Testis (tissue), 2 donors: Measurements from ENCODE around the gene WIPF2.

ENCODE experiments used
- POLR2A ChIP-seq: fragments of 450-650 bp; IDR thresholded peaks from one replicate; pipeline ENCODE4 v1.6.1; 2017; ENCODE audit warnings: antibody characterized with exemption, mild to moderate bottlenecking, moderate library complexity
- TF ChIP-seq, protein P1 (sequence below), 3 experiments: fragments of 450-650 bp in 2 of 3; fragments of 200-600 bp in 1 of 3; sonication (generic) in 1 of 3; IDR thresholded peaks; one replicate each; pipeline ENCODE4 v1.5.1; 2016 to 2019; ENCODE audit warnings: antibody characterized with exemption in 3 of 3, mild to moderate bottlenecking in 2 of 3, moderate library complexity in 1 of 3

DNA sequence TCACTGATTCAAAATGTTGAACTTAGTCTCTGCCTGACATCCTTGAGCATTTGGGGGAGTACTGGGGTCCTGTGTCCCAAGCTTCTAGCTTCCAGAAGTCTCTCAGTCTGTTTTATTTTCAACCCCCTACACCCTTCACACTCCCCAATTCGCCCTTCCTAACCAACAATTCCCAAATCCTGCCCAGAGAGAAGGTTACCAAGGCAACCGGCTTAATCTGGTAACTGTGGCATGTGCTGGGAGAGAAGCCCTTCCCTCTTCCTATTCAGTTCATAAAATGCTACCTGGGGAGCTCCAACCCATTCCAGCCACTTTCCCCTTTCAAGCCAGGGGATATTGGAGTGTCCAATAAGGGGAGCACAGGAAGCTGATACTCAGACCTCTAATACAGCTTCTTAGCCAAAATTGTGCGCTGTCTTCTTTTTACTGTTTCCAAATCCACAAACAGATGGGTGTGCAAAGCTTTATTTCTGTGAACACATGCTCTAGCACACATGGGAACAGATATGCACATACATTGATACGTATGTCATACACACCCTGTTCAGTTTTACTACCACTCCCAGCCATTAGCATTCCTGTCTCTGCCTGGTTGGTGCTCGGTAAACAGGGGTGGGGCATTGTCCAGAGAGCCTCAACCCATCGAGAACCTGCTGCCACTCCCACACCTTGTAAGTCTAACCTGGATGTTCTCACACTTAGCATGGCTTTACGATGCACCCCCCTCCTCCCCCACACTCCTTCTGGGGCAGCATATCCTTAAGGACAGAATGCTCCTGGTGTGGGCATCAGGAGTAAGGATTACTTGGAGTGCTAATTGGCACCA lies 43.0 kb upstream of the WIPF2 start:
- TF ChIP-seq, protein P1, sequence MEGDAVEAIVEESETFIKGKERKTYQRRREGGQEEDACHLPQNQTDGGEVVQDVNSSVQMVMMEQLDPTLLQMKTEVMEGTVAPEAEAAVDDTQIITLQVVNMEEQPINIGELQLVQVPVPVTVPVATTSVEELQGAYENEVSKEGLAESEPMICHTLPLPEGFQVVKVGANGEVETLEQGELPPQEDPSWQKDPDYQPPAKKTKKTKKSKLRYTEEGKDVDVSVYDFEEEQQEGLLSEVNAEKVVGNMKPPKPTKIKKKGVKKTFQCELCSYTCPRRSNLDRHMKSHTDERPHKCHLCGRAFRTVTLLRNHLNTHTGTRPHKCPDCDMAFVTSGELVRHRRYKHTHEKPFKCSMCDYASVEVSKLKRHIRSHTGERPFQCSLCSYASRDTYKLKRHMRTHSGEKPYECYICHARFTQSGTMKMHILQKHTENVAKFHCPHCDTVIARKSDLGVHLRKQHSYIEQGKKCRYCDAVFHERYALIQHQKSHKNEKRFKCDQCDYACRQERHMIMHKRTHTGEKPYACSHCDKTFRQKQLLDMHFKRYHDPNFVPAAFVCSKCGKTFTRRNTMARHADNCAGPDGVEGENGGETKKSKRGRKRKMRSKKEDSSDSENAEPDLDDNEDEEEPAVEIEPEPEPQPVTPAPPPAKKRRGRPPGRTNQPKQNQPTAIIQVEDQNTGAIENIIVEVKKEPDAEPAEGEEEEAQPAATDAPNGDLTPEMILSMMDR (IDR thresholded peaks at IDR 0.05) = no peak
- no peak for TF ChIP-seq POLR2A
